NCI-H510A (cell line): Measurements from ENCODE around the gene MYRIP.
"Not testable (repeated sequence)": the region's sequence is repeated elsewhere in the genome, so short reads cannot be mapped to it uniquely, and the experiment has no call there.

Experiments used
- DNase-seq: peaks from one replicate; lab custom pipeline; 2025; lab: John Stamatoyannopoulos, UW

The MYRIP gene

DNA sequence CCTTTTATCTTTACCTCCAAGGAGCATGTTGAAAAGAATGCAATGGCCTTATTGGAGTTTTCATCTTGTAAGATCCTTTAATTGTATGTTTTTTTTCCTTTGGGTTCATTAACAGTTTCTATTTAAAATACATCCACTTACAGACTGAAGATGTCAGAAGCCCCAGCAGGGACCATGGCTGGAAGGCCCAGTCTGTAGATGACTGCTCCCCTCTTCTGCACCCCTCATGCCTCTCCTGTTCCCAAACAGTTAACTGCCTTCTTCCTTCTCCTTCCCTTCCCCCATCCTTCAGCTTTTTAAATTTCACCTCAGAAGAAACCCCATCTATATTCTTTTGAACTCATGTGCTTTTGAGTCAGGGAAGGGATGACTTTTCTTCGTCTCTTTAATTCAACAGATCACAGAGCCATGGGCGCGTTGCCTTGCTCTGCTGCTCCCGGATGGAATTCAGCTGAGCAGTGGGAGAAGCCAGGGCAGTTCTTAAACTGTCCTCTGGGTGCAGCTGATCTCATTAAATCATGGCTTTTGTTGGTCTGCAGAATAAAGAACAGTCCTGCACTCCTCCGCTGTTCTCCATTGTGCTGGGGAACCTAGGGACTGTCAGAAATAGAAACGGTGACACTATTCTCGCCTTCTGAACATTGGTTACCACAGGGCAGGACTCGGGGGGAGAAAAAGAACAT lies 428.6 kb downstream of the MYRIP start:
- no peak for DNase-seq

DNA sequence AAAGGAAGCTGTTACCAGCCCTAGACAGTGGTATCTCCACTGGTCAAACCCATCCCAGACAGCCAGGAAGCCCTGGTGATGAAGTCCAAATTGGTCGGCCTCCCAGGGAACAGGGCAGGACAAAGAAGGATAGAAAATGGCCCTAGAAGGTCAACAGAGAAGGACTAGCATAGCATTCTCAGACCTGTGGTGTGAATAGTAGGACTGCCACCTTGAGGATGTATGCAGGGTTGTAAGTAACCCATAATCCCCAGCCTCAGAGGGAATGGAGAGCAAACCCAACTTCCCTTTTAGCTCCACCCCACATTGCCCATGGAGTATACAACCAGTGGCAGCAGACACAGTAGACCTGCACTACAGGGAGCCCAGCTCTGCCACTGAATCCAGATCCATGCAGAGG lies 431.5 kb downstream of the MYRIP start:
- DNase-seq: no peak

DNA sequence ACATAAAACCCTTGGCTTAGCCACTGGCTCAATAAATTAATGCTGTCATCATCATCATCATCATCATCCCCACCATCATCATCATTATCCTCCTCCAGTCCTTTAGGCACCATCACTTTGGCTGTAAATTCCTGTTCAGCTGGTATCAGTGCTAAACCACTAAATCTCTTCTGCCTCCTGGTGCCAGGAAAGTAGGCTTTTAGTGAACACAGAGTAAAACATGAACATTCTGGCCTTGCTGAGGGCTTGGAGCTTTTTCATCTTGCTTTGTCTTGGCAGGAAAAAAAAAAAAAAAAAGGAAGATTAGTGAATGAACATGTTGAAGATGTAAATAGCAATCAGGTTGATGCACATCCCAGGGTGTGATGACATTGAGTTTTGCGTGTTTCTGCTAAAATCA lies 432.8 kb downstream of the MYRIP start:
- DNase-seq: no peak

DNA sequence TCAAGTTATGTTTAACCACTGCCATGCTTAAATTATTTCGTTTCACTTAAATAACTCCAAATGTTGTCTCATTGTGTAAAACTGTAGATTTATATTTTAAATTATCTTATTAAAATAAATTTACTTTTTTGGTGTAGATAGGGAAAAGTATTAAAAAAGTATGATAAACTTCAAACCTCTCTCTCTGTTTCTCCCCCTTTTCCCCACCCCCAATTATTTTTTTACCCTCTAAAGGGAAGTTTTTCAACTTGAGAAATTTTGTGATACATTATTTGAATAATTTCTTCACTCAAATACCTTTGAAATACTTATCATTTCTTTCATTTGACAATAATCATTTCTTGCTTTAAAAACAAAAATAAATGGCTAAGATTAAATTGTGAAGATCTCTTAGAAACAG lies 433.2 kb downstream of the MYRIP start:
- DNase-seq: no peak

DNA sequence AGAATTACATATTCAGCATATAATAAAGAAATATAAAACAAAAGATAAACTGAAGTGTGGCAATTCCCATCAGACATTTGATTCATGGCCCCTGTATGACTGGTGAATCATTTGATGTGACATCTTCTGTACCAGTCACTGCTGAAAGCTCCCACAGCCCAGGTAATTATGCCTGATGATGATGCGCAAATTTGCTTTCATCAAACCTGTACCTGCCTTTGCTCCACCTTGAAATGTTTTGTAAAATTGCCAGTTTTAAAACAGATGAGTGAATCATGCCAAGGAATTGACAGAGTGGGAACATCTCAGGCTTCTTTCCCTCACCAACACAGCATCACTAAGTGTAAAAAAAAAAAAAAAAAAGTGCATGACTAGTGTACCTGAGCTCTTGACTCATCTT lies 433.6 kb downstream of the MYRIP start:
- DNase-seq: no peak

DNA sequence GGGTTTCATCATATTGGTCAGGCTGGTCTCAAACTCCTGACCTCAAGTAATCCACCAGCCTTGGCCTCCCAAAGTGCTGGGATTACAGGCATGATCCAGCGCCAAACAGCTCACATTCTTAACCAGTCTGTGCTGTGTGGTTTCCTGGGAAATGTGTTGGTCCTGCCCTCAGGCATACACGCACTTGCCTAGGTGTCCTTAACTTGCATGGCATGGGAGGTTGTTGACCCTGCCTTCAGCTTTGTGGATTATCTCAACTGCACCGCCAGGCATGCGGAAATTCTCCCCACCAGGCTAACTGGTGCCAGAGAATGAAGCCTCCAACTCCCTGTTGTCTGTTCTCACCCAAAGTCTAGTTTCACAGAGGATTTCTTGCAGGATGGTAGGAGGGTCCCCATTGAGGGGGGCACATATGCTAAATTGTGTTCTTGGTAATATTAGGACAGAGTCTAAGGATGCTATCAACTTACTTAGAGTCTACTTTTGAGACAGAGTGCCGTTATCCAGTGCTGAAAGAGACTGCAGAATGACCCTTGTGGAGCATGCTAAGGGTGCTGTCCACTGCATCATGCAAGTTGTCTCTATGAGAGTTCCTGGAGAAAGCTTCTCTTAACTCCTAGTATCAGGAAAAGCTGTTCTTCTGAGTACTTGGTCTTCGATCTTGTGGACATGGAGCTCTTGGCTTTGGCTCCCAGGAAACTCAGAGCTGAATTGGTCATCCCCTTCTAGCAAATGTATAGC lies 438.5 kb downstream of the MYRIP start:
- DNase-seq: no peak

DNA sequence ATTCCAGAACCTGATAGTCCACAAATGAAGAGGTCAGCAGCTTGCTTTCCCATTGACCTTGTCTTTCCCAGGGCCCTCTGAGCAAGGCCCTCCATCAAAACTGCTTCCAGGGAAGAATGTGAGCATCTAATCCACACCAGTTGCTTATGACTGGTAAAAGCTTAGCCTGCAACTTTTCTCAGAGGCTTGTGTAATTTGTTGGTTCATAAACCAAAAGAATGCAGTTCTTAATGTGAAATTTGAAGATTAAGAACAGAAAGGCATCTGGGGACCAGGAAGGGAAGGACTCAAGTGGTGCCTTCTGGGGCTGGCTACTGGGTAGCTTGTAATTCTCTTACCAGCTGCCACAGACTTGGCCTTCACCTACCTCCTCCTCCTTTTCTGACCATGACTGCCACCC lies 439.2 kb downstream of the MYRIP start:
- no peak for DNase-seq

DNA sequence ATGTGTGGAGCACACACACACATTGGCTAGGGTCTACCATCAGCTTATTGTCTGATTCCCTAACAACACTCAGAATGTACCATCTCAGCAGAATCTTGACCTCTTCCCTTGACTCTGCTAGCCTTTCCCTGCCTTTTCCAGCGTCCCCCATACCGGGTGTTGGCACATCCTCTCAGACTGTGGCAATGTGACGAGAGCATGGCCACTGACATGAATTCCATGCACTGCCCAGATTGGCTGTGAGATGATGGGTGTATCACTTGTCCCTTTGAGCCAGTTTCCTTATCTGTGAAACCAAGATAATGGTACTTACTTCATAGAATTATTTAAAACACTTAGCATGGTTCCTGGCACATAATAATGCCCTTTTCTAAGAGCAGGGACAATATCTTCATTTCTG lies 439.8 kb downstream of the MYRIP start:
- DNase-seq: no peak

DNA sequence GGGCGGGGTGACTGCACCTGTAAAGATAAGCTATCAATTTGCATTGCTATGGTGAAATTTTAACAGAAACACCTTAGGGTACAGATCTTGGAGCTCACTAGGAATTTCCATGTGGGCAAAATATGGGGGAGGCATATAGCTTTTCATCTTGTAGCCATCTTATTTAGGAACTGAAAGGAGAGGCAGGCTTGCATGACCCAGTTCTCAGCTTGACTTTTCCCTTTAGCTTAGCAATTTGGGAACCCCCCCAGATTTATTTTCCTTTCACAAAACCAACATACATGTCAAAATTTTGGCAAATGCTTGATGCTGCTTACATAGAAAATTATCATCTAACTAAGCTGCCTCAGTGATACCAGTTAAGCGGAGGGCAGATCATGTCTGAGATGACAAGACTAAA lies 445.1 kb downstream of the MYRIP start:
- DNase-seq: no peak

DNA sequence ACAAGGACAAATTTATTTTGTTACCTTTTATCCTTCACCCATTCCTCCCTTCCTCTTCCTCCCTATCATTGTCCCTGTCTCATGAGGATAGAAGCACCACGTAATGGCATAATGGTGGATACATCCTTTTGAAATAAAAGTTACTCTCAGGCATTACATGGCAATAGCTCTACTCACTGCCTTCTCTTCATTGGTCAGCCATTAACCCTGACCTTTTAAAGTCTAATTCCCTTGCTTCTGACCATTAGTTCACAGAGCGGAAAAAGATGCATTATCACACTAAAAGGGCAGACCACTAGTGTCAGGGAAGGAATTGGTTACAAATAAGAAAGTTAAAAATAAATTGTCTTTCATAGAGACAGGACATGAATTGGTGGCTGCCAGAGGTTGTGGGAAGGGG lies 445.5 kb downstream of the MYRIP start:
- no peak for DNase-seq

DNA sequence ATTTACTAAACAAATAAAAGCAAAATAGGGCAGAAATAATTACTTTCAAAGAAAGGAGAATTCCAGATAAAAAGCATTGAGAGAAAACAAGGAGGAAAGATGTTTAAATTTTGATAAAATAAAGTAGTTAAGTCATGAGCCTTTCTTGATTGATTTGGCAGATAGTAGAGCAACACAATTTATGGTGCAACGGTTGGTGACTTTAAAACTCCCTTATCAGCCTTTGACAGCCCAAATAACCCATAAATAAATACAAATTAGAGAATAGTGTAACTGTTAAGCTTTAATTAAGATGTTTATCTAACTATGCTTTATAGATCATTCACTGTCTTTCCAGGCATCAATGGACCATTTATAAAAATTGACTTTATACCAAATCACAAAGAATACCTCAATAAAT lies 446.1 kb downstream of the MYRIP start:
- no peak for DNase-seq

DNA sequence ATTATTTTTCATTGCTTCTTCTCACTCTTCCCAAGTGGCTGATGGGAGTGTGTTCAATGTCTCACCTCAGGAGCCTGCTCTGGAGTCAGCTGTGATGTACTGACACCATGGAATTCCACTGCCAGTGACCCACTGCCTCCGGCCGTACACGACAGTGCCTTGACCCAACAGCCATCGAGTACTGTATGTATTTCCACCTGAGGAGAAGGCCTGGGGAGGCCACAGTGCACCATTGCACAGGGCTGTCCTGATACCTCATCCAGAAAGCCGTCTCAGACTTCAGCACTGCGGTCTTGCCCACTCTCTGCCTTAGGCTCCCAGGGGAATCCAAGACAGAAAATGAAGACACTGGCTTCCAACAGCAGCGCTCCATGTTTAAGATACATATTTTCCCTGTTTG lies 448.7 kb downstream of the MYRIP start:
- DNase-seq: no peak

DNA sequence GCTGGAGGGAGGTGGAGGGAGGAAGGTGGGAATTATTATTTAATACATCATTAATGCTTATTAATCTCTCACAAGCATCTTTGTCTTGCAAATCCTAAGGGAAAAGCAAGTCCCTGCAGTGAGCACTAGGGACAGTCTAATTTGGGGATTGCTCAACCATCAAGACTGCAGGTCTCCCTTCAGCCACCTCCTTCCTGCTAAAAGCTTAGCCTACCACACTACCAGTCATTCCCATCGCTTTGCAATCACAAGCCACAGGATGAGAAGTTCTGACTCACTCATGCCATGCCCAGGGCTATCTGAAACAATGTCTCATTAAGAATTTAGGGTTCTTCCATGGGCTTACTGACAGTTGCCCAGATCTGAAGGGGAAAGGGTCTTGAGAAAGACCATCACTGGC lies 449.1 kb downstream of the MYRIP start:
- DNase-seq: no peak

DNA sequence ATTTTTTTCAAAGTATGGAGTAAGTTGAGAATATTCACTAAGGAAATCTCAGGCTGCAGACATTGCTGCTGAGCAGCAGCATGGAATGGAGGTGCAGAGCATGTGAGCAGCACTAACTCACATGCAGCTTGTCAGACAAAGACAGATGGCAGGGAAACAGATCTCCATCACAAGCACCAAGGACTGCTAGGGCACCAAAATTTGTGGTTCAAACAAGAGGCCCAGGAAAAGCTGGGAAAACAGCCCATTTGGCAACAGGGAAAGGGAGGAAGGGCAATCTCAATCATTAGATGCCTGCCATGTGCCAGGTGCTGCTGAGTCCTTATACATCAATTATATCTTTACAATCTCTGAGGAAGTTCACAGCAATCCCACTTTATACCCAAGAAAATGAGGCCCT lies 452.9 kb downstream of the MYRIP start:
- no peak for DNase-seq

DNA sequence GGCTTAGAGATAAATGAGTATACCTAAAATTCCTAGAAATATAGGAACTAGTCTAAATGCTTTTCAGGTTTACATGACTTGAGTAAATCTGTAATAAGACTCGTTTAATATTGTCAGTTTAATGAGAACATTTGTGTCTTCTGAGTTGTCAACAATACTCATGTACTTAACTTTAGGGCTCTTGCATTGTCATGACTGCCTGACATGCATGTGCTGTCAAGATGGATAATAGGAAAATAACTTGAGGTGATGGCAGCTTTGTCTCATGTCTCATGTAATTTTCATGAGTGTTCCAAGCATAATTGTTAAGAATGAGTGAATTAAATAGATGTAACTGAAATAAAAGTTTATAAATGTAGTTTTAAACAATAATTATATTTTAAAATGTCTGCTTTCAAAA lies 455.0 kb downstream of the MYRIP start:
- no peak for DNase-seq

DNA sequence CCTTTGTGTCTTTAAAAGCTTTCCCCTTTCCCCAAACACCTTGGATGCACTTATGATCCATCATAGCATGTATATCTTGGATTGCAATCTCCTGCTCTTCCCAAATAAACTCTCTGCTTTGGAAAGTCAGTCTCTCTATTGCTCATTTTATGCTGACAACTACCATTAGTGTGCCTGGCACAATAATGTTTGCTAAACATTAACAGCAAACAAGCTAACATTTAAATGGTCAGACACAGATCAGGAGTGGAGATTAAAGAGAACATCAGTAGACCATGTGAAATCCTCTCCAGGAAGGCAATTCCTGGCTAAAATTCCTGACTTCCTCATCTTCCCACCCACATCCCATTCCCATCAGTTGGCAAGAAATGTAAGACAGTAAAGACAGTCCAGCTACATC lies 455.8 kb downstream of the MYRIP start:
- DNase-seq: no peak

DNA sequence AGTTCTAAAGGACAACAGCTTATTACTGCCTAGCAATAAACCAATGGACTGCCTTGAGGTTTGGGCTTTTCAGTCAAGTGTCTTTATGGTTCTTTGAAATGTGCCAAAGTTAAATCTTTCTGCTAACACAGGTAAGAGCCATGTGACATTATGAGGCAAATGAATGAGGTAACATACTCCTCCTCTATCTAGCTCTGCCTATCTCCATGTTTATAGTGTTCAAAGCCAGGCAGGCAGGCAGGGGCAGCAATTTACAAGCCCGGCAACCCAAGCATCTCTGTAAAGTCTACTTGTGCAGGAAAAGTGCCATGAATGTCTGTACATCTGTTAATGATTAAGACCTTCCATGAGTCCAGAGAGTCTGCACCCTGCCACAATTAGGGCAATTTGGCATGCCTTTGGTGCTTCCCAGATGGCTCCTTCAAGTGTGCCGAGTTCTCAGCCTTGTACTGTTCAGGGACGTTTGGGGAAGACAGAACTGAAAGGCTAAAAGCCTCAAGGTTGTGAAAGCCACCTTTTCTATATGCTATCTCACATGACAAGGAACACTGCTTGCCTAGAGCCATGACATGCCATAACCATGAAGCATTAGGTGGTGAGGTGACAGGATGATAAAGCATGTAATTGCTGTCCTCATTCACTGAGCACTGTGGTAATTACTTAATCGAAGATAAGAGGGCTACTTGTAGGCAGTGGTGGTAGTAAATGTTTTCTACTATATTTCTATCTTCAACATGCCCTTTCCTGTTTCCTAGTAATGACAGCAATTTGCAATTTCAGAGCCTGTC lies 458.7 kb downstream of the MYRIP start:
- DNase-seq: no peak

DNA sequence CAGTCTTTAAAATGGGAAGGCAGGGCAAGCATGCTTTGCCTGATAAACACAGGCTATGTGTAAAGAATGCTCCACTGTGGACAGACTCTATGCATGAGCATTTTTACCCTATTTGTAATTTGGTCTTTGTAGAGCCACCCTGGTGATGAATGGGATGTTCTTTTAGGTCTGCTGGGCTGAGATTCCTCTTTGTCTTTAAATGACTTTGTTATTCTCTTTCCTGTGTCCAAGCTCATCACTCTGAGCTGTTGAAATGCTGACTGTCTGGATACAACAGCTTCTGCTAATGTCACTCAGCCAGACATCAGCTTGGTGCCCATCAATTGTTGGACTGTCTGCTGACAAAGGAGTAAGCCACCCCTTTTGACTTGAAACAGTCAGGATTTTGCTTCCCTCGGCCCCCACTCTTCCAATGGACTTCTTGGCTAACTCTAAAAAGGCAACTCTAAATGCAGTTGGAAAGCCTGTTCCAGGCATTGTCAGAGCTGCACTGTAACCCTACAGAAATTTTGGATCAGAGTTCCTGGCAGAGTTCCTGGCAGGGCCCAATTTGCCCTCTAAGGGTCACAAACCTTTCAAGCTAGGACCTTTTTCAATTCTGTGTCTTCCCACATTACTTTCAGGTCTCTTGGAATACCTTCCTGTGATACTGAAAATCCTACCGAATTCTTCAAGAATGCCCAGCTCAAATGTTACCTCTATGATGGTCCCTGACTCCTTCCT lies 459.6 kb downstream of the MYRIP start:
- DNase-seq: no peak

DNA sequence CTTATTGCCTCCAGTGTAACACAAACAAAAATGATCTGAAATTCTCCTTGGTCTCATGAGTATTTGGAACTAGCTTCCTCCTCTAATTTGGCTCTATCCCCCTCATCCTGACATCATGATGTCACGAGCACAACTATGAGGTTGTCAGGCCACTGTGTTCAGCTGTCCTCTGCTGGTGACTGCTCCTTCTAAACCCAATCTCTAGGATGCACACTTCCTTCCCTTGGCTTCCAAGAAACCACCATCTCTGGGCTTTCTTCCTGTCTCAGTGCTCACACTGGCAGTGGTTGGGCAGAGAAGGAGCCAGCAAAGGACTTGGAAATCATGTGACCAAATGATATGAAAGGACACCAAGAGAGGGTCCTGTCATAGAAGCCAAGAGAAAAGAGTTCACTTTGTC lies 469.4 kb downstream of the MYRIP start:
- no peak for DNase-seq

DNA sequence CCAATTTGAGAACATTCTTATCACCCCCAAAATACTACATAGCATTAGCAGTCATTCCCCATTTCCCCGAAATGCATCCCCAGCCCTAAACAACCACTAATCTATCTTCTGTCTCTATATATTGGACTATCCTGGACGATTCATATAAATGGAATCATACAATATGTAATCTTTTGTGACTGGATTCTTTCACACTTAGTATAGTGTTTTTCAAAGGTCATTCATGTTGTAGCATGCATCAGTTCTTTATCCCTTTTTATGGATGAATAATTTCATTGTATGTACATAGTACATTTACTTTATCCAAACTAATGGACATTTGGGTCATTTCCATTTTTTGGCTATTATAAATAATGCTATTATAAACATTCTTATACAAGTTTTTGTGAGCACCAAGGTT lies 472.6 kb downstream of the MYRIP start:
- no peak for DNase-seq

DNA sequence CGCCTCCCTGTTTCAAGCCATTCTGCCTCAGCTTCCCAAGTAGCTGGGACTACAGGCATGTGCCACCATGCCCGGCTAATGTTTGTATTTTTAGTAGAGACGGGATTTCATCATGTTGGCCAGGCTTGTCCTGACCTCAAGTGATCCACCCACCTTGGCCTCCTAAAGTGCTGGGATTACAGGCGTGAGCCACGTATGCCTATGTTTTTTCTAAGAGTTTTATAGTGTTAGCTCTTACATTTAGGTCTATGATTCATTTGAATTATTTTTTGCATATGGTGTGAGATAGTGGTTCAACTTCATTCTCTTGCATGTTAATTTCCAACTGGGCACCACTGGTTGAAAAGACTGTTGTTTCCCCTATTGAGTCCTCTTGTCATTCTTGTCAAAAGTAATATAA lies 473.6 kb downstream of the MYRIP start:
- DNase-seq: not testable (repeated sequence)

DNA sequence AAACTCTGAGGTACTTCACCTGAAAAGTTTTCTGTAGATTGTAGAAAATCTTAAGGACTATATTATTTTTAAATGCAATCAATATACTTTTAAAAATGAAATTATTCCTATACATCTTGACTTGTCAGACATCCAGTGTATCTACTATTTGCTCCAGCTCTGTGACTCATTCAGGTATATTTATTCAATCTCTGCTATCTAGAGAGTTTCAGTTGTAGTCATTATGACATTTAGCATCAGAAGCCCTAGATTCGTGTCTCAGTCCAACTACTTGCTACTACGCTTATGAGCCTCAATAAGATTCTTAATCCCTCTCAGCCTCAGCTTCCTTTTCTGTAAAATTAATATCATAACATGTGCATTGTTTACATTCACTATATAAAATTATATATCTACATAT lies 477.8 kb downstream of the MYRIP start:
- no peak for DNase-seq

DNA sequence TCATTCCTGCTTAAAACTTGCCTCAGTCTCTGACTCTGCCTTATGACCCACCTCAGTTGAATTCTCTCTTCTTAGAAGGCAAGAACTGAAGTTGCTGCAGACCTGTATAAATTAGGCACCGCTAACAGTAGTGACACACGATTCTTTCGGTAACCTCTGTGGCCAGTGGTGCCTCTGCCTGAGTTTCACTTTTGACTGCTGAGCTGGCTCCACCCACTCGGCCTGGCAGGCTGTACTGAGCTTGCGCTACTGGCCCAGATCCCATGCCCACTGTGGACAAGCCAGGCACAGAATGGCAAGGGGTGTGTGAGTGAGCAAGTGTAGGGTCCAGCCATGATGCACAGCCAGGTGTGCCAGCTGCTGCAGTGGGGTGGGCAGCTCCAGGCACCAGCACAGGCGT lies 481.0 kb downstream of the MYRIP start:
- no peak for DNase-seq
